SK-N-DZ (cell line): ENCODE results near the gene CKB.

Source experiments
- DNase-seq: peaks from one replicate; pipeline ENCODE4 v3.0.0-alpha.2; 2015; ENCODE audit warnings: low spot score
- small RNA-seq, 2 experiments: library from RNA; depleted of rRNA; stranded (forward); fragments of <200 nt; gene quantifications; one replicate each; pipeline ENCODE3, GENCODE V24; 2014

CKB gene

DNA sequence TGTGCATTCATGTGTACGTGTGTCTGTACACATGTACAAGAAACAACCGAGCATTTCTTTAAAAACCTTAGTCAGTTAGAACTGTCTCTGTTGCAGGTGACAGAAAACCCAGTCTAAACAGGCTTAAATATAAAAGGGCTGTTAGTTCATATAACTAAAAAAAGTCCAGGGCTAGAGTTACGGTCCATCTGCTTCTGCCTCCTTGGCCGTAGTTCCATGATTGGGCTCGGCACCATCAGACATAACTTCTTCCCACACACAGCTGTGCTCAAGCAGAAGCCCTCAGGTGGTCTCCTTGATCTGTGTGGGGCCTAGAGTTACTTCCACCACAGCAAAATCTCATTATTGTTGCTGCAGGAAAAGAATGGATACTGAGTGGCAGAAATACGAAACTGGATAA, 34.6 kb downstream of the CKB start:
- DNase-seq: no peak

DNA sequence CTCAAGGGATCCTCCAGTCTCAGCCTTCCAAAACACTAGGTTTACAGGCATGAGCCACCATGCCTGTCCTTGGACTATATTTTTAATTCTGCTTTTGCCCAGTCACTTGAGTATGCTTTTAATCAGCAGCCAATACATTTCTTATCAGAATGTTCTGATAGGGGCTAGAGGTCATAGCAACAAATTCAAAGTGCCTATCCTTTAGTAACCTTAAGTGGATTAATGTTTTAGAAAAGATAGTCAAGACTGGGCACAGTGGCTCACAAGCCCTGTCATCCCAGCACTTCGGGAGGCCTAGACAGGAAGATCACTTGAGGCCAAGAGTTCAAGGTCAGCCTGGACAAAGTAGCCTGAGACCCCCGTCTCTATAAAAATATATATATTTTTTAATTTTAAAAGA, 37.1 kb downstream of the CKB start:
- no peak for DNase-seq

DNA sequence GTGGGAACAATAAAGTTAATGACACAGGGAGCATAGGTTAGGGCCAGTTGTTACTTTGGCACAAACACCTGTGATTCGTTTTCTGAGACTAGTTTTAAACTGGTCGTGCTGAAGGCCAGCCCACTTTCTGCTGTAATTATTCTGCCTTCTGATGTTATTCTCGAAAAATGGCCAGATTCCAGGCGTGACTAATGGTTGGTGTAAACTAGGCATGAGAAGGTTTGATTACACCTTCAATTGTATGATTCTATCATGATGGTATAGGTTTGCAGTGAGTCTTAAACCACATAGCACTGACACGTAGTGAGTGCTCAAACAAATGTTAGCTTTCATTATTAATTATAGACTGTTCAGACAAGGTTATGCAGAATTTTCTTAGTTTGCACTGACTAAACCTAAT, 39.0 kb downstream of the CKB start:
- DNase-seq: no peak

GRCh38 chr14:103480595-103480994, 42.0 kb downstream of the CKB start:
- no peak for DNase-seq

DNA sequence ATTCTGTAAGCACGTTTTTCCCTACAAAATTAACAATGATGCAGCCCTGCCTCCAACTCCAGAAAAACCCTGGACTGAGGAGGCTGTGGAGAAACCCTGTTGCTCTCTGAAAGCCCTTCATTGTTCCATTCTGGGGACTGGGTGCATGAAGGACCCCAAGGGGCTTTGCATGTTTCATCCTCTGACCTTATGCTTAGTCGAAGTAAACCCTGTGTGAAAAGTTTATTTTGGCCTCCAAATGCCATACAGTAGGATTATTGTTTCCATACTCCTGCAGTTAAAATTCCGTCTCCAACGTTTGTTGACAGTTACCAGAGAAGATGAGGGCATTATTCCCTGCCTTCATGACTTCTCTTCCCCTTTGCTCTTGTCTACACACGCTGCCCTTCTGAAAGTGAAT, 46.0 kb downstream of the CKB start:
- no peak for DNase-seq

DNA sequence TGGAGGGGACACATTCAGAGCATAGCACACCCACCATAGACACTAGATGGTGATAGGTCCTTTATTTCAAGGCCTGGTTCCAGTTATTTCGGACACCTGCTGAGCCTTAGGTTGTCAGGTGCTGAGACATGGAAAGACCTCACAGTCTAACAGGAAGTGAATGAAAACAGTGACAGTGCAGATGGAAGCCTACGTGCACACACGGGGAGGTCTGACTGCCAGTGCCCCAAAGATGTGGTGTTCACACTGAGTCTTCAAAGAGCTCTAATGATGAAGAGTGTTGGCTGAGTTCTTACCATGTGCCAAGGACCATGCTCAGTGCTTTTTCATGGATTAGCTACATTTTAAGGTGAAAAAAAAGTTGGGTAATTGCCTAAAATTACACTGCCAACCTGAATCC, 46.6 kb downstream of the CKB start:
- DNase-seq: no peak

DNA sequence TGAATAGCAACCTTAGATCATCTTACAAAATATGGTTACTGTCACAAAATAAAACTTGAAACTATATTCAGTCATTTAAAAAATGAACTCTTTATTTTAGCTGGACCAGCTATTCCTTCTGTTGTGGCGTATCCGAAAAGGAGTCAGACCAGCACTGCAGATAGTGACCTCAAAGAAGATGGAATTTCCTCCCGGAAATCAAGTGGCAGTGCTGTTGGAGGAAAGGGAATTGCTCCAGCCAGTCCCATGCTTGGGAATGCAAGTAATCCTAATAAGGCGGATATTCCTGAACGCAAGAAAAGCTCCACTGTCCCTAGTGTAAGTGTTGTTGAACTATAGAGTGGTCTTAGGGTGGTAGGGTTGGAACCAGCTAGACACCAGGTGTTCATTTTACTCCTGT, 47.7 kb downstream of the CKB start:
- no peak for DNase-seq

DNA sequence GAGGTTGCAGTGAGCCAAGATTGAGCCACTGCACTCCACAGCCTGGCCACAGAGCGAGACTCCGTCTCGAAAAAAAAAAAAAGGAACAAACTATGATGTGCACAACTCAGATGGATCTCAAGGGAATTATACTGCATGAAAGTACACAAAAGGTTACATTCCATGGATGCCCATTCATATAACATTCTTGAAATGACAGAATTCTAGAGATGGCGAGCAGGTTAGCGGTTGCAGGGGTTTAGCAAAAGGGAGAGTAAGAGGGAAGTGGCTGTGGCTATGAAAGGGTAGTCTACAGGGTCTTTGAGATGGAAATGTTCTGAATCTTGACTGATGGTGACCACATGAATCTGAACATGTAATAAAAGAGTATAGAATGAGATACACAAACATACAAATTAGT, 49.7 kb downstream of the CKB start:
- DNase-seq: no peak

Small RNA genes within 50 kb of the gene (small RNA-seq; reads per million reads assigned to genes)
- gene RNU4-68P (0.67 to 1.2 reads per million in 2 experiments), gene RNU7-160P (0 reads per million in 2 experiments)
